ENCODE data around the gene LCLAT1. TPM values are rescaled to one million over a fixed set of nuclear protein-coding genes. Genes with fewer than 3 reads are reported as not detected.

LCLAT1 gene
- total RNA-seq, 4 donors from 2014 or later: 11.9 to 13.5 (median 12.6) TPM

GRCh38 chr2:30425326-30425725, 21.7 kb upstream of the LCLAT1 start:
- intact Hi-C loops (cut with DNase I): no loop called here
- Histone ChIP-seq H3K27ac (peak overlapping the region in 2 of 4 donors; percentile 23 to 36), H3K36me3 (no peaks in the 10 kb centered on the region), H3K9me3 (no peaks in the 10 kb centered on the region), H3K4me1 (peaks cover 0 to 29% (median 15%) of the 10 kb centered on the region in 3 donors), H3K4me3 (no peak overlapping the region), H3K27me3 (no peaks in the 10 kb centered on the region)
- WGBS, 2 donors: 29 to 48% methylated on average over 4 of the region's 4 CpGs
- no peak for TF ChIP-seq POLR2A (IDR thresholded peaks at IDR 0.05)
- no peak for TF ChIP-seq CTCF (IDR thresholded peaks at IDR 0.05)
- no peak for DNase-seq

GRCh38 chr2:30427606-30428347, 19.3 kb upstream of the LCLAT1 start:
- no peak overlapping the region for H3K4me3 ChIP-seq
- H3K36me3 ChIP-seq: no peaks in the 10 kb centered on the region
- DNase-seq: no peak
- H3K9me3 ChIP-seq: no peaks in the 10 kb centered on the region
- TF ChIP-seq POLR2A (IDR thresholded peaks at IDR 0.05) (no peak), CTCF (IDR thresholded peaks at IDR 0.05) (no peak)
- no peak overlapping the region for H3K27ac ChIP-seq
- H3K4me1 ChIP-seq: peaks cover 0 to 11% (median under 1%) of the 10 kb centered on the region in 3 donors
- intact Hi-C loops (cut with DNase I): no loop called here
- H3K27me3 ChIP-seq: no peaks in the 10 kb centered on the region
- 81 to 84% methylated on average over 8 of the region's 8 CpGs for WGBS, 2 donors

GRCh38 chr2:30428348-30428662, 18.7 kb upstream of the LCLAT1 start:
- no peaks in the 10 kb centered on the region for H3K9me3 ChIP-seq
- H3K4me3 ChIP-seq: no peak overlapping the region
- no peaks in the 10 kb centered on the region for H3K27me3 ChIP-seq
- no peaks in the 10 kb centered on the region for H3K36me3 ChIP-seq
- TF ChIP-seq POLR2A (IDR thresholded peaks at IDR 0.05): no peak
- no peak for TF ChIP-seq CTCF (IDR thresholded peaks at IDR 0.05)
- H3K27ac ChIP-seq: no peak overlapping the region
- no peak for DNase-seq
- peaks cover 0 to 7% (median 0%) of the 10 kb centered on the region in 3 donors for H3K4me1 ChIP-seq
- intact Hi-C loops (cut with DNase I): no loop called here
- WGBS, 2 donors: 81 to 88% methylated on average over 2 of the region's 2 CpGs

GRCh38 chr2:30428827-30429461, 18.1 kb upstream of the LCLAT1 start:
- intact Hi-C loops (cut with DNase I): no loop called here
- no peaks in the 10 kb centered on the region for H3K36me3 ChIP-seq
- 66 to 75% methylated on average over 3 of the region's 3 CpGs for WGBS, 2 donors
- DNase-seq: no peak
- H3K27me3 ChIP-seq: no peaks in the 10 kb centered on the region
- TF ChIP-seq CTCF (IDR thresholded peaks at IDR 0.05) (no peak), POLR2A (IDR thresholded peaks at IDR 0.05) (no peak)
- H3K4me1 ChIP-seq: peaks cover 0 to 7% (median 0%) of the 10 kb centered on the region in 3 donors
- H3K4me3 ChIP-seq: no peak overlapping the region
- H3K9me3 ChIP-seq: no peaks in the 10 kb centered on the region
- no peak overlapping the region for H3K27ac ChIP-seq

- DNase-seq: no peak
- no peaks in the 10 kb centered on the region for H3K27me3 ChIP-seq
- H3K36me3 ChIP-seq: no peaks in the 10 kb centered on the region
- TF ChIP-seq POLR2A (IDR thresholded peaks at IDR 0.05) (no peak), CTCF (IDR thresholded peaks at IDR 0.05) (no peak)
- no peaks in the 10 kb centered on the region for H3K9me3 ChIP-seq
- H3K4me3 ChIP-seq: no peak overlapping the region
- intact Hi-C loops (cut with DNase I): no loop called here
- 58 to 59% methylated on average over 7 to 8 of the region's 8 CpGs for WGBS, 2 donors
- H3K27ac ChIP-seq: no peak overlapping the region
- H3K4me1 ChIP-seq: no peaks in the 10 kb centered on the region
Observed at GRCh38 chr2:30433541-30434299, 13.3 kb upstream of the LCLAT1 start.

All from esophagus squamous epithelium (tissue), 5 donors.